Peyer's patch (tissue), 4 donors: ENCODE results near the gene VCL.

Source experiments
- CTCF ChIP-seq, 6 experiments: fragments of 450-650 bp in 4 of 6; fragments of 200-600 bp in 2 of 6; sonication (generic) in 1 of 6; IDR thresholded peaks; one replicate each; pipeline ENCODE4 v1.5.1; 2017 to 2019; ENCODE audit warnings: antibody characterized with exemption in 6 of 6, mild to moderate bottlenecking in 3 of 6, moderate library complexity in 1 of 6
- POLR2A ChIP-seq, 2 donors: fragments of 450-650 bp; IDR thresholded peaks; one replicate each; pipeline ENCODE4 v1.5.1; 2017; ENCODE audit warnings: antibody characterized with exemption in 2 of 2, mild to moderate bottlenecking in 2 of 2, moderate library complexity in 2 of 2

- TF ChIP-seq CTCF (IDR thresholded peaks at IDR 0.05) (no peak), POLR2A (IDR thresholded peaks at IDR 0.05) (no peak)
These were observed 18.6 kb upstream of the VCL start for GRCh38 chr10:73979141-73979808.
